HG03378 (cell line): Measurements from ENCODE around the gene SNCAIP.

Source experiments
- ATAC-seq: cut with Tn5 transposase; IDR thresholded peaks from one replicate; pipeline ENCODE4 v1.9.1; 2021; ENCODE audit warnings: mild to moderate bottlenecking, moderate library complexity; ENCODE audit not compliant: unreplicated experiment

The SNCAIP gene

GRCh38 chr5:122492675-122493074, 180.6 kb downstream of the SNCAIP start:
- ATAC-seq: no peak

DNA sequence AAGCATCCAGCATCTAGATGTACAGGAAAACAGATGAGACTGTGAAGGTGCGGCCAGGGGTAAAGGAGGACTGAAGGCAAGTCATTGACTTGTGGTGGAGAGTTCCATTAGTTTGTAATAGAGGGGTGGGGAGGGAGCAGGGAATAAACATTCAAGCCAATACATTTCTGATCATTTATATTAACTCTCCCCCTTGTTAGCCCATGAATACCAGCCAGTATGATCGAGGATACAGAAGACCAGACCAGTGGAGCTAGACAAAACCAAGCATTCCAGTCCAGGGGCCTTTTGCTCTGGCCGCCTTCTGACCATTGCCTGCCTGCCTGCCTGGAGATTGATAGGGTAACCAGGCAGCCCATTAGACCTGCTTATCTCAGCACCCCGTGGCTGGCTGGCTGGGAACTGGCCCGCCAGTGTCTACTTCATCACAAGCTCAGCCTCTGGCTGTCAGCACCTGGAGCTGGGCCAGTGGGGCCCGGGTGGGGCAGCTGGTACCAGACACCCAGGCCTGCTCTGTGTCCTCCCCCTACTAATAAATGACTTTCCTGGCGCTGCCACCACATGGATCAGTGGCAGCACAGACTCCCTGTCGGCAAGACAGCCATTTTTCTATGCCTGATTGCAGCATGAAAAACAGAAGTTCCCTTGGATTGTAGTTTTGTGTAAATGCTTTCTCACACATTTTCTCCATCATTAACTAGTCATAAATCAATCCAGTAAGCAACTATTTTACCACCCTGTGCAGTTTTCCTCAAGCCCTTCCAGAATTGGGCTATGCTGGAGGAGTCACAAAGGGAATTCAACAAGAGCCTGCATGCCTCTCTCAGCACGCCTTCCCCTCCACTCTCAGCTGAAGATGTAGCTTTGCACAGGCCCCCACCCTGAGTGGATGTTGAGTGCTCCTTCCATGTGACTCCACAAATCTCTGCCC, 181.3 kb downstream of the SNCAIP start:
- no peak for ATAC-seq

DNA sequence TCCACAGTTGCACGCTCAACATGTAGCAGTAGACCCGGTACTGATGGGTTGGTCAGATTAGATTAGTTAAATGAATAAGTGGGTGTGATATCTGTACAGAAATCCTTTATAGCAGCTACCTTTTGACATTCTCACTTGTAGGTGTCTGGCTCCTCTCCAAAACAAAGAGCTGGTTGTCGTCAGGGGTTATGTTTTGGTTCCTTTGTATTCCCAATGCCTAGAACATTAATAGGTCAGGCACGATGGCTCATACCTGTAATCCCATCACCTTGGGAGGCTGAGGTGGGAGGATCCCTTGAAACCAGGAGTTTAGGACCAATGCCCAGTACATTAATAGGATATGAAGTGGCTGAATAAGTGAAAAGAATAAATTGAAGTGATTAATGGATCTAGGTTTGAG, 182.1 kb downstream of the SNCAIP start:
- ATAC-seq: no peak

GRCh38 chr5:122498163-122498562, 186.1 kb downstream of the SNCAIP start:
- no peak for ATAC-seq

GRCh38 chr5:122499585-122499984, 187.5 kb downstream of the SNCAIP start:
- no peak for ATAC-seq

- no peak for ATAC-seq
These were observed 188.4 kb downstream of the SNCAIP start for GRCh38 chr5:122500245-122501088.

DNA sequence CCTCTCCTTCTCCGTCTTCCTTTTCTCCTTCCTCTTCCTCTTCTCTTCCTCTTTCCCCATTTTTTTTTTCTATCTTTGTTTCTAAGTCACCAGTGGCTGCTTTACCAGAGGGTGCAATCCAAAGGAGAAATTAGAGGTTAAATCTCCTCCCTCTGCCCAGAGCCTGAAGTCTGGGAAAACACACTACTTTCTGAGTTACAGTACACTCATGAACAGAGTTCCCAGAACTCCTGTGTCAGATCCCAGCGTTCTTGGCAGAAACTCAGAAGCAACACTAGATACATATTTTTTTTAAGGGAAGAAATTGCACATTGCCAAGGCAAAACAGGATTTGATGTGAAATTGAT, 189.0 kb downstream of the SNCAIP start:
- ATAC-seq: no peak

- no peak for ATAC-seq
These were observed 195.0 kb downstream of the SNCAIP start for GRCh38 chr5:122507045-122507444.

DNA sequence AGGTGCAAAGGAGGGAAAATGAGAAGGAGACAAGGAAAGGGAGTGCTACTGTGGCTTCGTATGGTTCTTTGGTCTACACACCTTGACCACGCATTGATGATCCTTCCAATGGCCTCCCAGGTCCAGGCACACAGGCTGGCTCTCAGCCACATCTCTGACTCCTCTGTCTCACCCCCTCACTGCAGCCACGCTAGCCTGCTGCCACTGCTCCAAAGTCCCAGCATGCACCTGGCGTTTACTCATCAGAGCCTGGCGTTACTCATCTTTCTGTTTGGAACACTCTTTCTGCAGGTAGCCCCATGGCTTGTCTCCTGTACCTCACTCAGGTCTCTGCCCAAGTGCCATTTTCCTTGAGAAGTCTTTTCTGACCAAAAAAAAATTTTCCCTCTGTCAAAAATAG, 195.5 kb downstream of the SNCAIP start:
- ATAC-seq: no peak

DNA sequence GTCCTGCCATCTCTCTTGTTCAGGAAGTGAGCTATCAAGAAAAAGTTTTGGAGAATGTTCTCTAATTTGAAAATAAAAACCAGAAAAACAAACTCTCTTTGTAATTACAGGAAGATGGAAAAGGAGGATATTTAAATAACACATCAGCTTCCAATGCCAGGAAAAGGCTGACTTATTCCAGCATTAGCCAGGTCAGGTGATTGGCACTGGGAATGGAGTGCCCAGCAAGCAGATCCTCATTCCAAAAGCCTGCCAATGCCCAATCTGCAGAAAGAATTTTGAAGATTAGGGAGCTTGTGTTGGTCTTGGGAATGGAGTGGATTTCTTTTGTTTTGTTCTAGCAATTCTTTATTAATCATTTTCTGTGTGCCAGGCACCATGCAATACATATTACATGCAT, 196.6 kb downstream of the SNCAIP start:
- no peak for ATAC-seq
